Hematopoietic multipotent progenitor cell treated with erythropoietin and hydrocortisone succinate and interleukin-3 and kit ligand, for 15 days (in vitro differentiated cells): ENCODE data around the gene FTCD.

Source experiments
- DNase-seq: peaks from one replicate; pipeline ENCODE4 v3.0.0-alpha.2; 2015; ENCODE audit warnings: low spot score

The FTCD gene

GRCh38 chr21:46093668-46094400 is 61.5 kb downstream of the FTCD start:
- no peak for DNase-seq

GRCh38 chr21:46092811-46093667 is 62.3 kb downstream of the FTCD start:
- DNase-seq: no peak

- no peak for DNase-seq
Measured at GRCh38 chr21:46092026-46092764, 63.2 kb downstream of the FTCD start.

GRCh38 chr21:46091631-46092025 is 63.8 kb downstream of the FTCD start:
- DNase-seq: no peak

GRCh38 chr21:46091118-46091517 is 64.3 kb downstream of the FTCD start:
- no peak for DNase-seq

GRCh38 chr21:46089285-46089684 is 66.1 kb downstream of the FTCD start:
- DNase-seq: no peak

GRCh38 chr21:46088189-46088588 is 67.2 kb downstream of the FTCD start:
- DNase-seq: no peak

- DNase-seq: no peak
Measured at GRCh38 chr21:46087641-46088040, 67.7 kb downstream of the FTCD start.
